ENCODE data around the gene PSMA7. TPM values are rescaled to one million over a fixed set of nuclear protein-coding genes. Genes with fewer than 3 reads are reported as not detected.

The PSMA7 gene
- total and polyA plus RNA-seq, 2 of the 8 experiments (the other 6 are each of a cell fraction or from before 2014, with no cell fraction given), result 361 to 648 TPM

GRCh38 chr20:62104791-62105345 is 38.3 kb downstream of the PSMA7 start:
- WGBS, 2 experiments (ENCODE audit: extremely low coverage in 1 of 2, insufficient coverage in 1 of 2, insufficient read length in 1 of 2, insufficient replicate concordance in 2 of 2, low coverage in 1 of 2, low lambda C conversion rate in 2 of 2, missing lambda C conversion rate in 1 of 2), result 89% methylated on average over 5 of the region's 7 CpGs; no CpG with 5 or more reads in 1 of the 2 experiments
- Histone ChIP-seq H3K4me3 (ENCODE audit: extremely low read depth in 1 of 4, insufficient read depth in 2 of 4, low read depth in 3 of 4, low read length in 4 of 4) (no peak overlapping the region), H3K23ac (ENCODE audit: insufficient read length) (no peak overlapping the region), H3K36me3 (ENCODE audit: control insufficient read depth in 2 of 4, insufficient read depth in 4 of 4, low read length in 3 of 4) (no peaks in the 10 kb centered on the region), H3K9ac (replicated peaks in 1 of 4; ENCODE audit: extremely low read depth in 1 of 4, low read depth in 3 of 4, low read length in 3 of 4) (no peak overlapping the region), H2BK5ac (ENCODE audit: low read depth, low read length) (no peak overlapping the region), H4K8ac (ENCODE audit: extremely low read depth, insufficient read depth, low read length) (no peak overlapping the region), H2BK120ac (replicated peaks; ENCODE audit: low read depth, low read length) (no peak overlapping the region), H3K4ac (replicated peaks; ENCODE audit: insufficient read length, low read depth, low read length) (no peak overlapping the region), H3K56ac (replicated peaks; ENCODE audit: insufficient read length, low read depth, low read length) (no peak overlapping the region), H3K27ac (ENCODE audit: low read depth, low read length) (no peak overlapping the region), H2BK20ac (ENCODE audit: low read length) (no peak overlapping the region), H3K14ac (ENCODE audit: insufficient read length) (no peak overlapping the region), H3K4me1 (replicated peaks in 1 of 4; ENCODE audit: control insufficient read depth in 3 of 4, insufficient read depth in 4 of 4, low read length in 3 of 4) (no peaks in the 10 kb centered on the region; a peak in 1 of 7 replicates), H2BK15ac (ENCODE audit: low read length) (no peak overlapping the region), H3K27me3 (replicated peaks in 1 of 4; ENCODE audit: control insufficient read depth in 3 of 4, extremely low read depth in 1 of 4, insufficient read depth in 3 of 4, low read length in 3 of 4) (peaks cover 0 to 3% (median under 1%) of the 10 kb centered on the region in 4 experiments; a peak in 1 of 7 replicates), H3K23me2 (ENCODE audit: low read depth, low read length) (peaks cover 4% of the 10 kb centered on the region; the same call in 1 of the 2 replicates), H4K20me1 (replicated peaks in 1 of 2; ENCODE audit: control insufficient read depth in 1 of 2, insufficient read depth in 2 of 2, low read length in 2 of 2) (no peaks in the 10 kb centered on the region), H3K79me1 (ENCODE audit: low read depth, low read length) (no peaks in the 10 kb centered on the region), H3K4me2 (ENCODE audit: insufficient read depth in 1 of 2, low read depth in 2 of 2, low read length in 2 of 2) (no peak overlapping the region), H4K91ac (replicated peaks; ENCODE audit: insufficient read length, low read length) (no peak overlapping the region), H3K79me2 (ENCODE audit: control insufficient read depth in 1 of 2, insufficient read depth in 2 of 2, low read length in 2 of 2) (no peaks in the 10 kb centered on the region), H2AK5ac (ENCODE audit: low read depth, low read length) (no peak overlapping the region), H4K5ac (ENCODE audit: insufficient read length, low read depth, low read length) (no peak overlapping the region), H3K9me3 (ENCODE audit: insufficient read depth in 2 of 2, low read depth in 1 of 2, low read length in 1 of 2) (peaks cover 12 to 28% of the 10 kb centered on the region in 2 experiments), H2BK12ac (ENCODE audit: low read depth, low read length) (no peak overlapping the region), H2AFZ (ENCODE audit: low read length) (no peak overlapping the region), H3K18ac (ENCODE audit: extremely low read depth, low read length) (no peak overlapping the region)
- FAIRE-seq (no peak), DNase-seq (ENCODE audit: low read depth in 1 of 2, low spot score in 2 of 2) (no peak)
- CTCF ChIA-PET (ENCODE audit: partially characterized antibody), result interaction anchor here (1.3 kb wide), 1 partner anchor 33 kb away, joined by 3 read pairs; no protein-coding TSS in a partner anchor
- POLR2A ChIA-PET (ENCODE audit: partially characterized antibody), result interaction anchor here (4.4 kb wide), 1 partner anchor 37 kb away, joined by 30 read pairs; no protein-coding TSS in a partner anchor
- TF ChIP-seq TCF12 (IDR thresholded peaks at IDR 0.05; ENCODE audit: low read depth, low read length) (no peak), BACH1 (IDR thresholded peaks at IDR 0.05; ENCODE audit: low read length) (no peak), CBX5 (IDR thresholded peaks at IDR 0.05; ENCODE audit: low read depth, low read length) (no peak), ASH2L (IDR thresholded peaks at IDR 0.05; ENCODE audit: low read length) (no peak), BCL11A (IDR thresholded peaks at IDR 0.05; ENCODE audit: low read depth in 2 of 2, low read length in 2 of 2) (no peak), POU5F1 (IDR thresholded peaks at IDR 0.05; ENCODE audit: low read depth, low read length) (no peak), TEAD4 (IDR thresholded peaks at IDR 0.05; ENCODE audit: low read depth, low read length) (no peak), RNF2 (IDR thresholded peaks at IDR 0.05; ENCODE audit: borderline replicate concordance, low read depth, low read length, missing control alignments, poor library complexity, severe bottlenecking) (no peak), RBBP5 (IDR thresholded peaks at IDR 0.05; ENCODE audit: borderline replicate concordance, low read depth, low read length) (no peak), PHF8 (conservative IDR thresholded peaks at IDR 0.05; ENCODE audit: low read depth, low read length) (no peak)
- TF ChIP-seq, protein P1, sequence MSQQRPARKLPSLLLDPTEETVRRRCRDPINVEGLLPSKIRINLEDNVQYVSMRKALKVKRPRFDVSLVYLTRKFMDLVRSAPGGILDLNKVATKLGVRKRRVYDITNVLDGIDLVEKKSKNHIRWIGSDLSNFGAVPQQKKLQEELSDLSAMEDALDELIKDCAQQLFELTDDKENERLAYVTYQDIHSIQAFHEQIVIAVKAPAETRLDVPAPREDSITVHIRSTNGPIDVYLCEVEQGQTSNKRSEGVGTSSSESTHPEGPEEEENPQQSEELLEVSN (IDR thresholded peaks at IDR 0.05), result no peak
